Measurements from ENCODE around the gene HHIPL1. TPM values are rescaled to one million over a fixed set of nuclear protein-coding genes. Genes with fewer than 3 reads are reported as not detected.

HHIPL1 gene
- total RNA-seq, 4 donors from 2014 or later: 2.6 to 3.9 (median 3.1) TPM

GRCh38 chr14:99656171-99656570, 11.2 kb downstream of the HHIPL1 start:
- Histone ChIP-seq H3K27me3 (peaks cover 0 to 31% of the 10 kb centered on the region in 2 donors), H3K27ac (no peak overlapping the region), H3K36me3 (no peaks in the 10 kb centered on the region), H3K4me3 (no peak overlapping the region), H3K4me1 (peaks cover 0 to 15% (median 0%) of the 10 kb centered on the region in 4 donors), H3K9me3 (no peaks in the 10 kb centered on the region)
- no peak for DNase-seq (ENCODE audit: low spot score in 2 of 2)
- TF ChIP-seq POLR2A (IDR thresholded peaks at IDR 0.05): no peak
- no peak for TF ChIP-seq CTCF (IDR thresholded peaks at IDR 0.05)
- no peak for TF ChIP-seq EP300 (IDR thresholded peaks at IDR 0.05)
- WGBS, 2 donors: 80 to 83% methylated on average over 5 of the region's 5 CpGs

- no peaks in the 10 kb centered on the region for H3K9me3 ChIP-seq
- H3K27me3 ChIP-seq: peaks cover 0 to 31% of the 10 kb centered on the region in 2 donors
- no peak overlapping the region for H3K27ac ChIP-seq
- H3K4me3 ChIP-seq: no peak overlapping the region
- no peak for TF ChIP-seq CTCF (IDR thresholded peaks at IDR 0.05)
- TF ChIP-seq POLR2A (IDR thresholded peaks at IDR 0.05): no peak
- no peak for TF ChIP-seq EP300 (IDR thresholded peaks at IDR 0.05)
- H3K4me1 ChIP-seq: peaks cover 0 to 15% (median 0%) of the 10 kb centered on the region in 4 donors
- no peak for DNase-seq (ENCODE audit: low spot score in 2 of 2)
- peaks cover 0 to 6% (median 0%) of the 10 kb centered on the region in 3 donors for H3K36me3 ChIP-seq
- 50 to 63% methylated on average over 1 of the region's 1 CpG for WGBS, 2 donors
Observed at GRCh38 chr14:99657645-99658155, 12.8 kb downstream of the HHIPL1 start.

- WGBS, 2 donors: 71 to 77% methylated on average over 15 of the region's 15 CpGs
- peaks cover 0 to 28% of the 10 kb centered on the region in 2 donors for H3K27me3 ChIP-seq
- peaks cover 0 to 15% (median 0%) of the 10 kb centered on the region in 4 donors for H3K4me1 ChIP-seq
- no peak for TF ChIP-seq EP300 (IDR thresholded peaks at IDR 0.05)
- no peak for TF ChIP-seq CTCF (IDR thresholded peaks at IDR 0.05)
- TF ChIP-seq POLR2A (IDR thresholded peaks at IDR 0.05): no peak
- no peaks in the 10 kb centered on the region for H3K9me3 ChIP-seq
- no peak overlapping the region for H3K4me3 ChIP-seq
- DNase-seq (ENCODE audit: low spot score in 2 of 2): no peak
- no peak overlapping the region for H3K27ac ChIP-seq
- peaks cover 0 to 12% (median 0%) of the 10 kb centered on the region in 3 donors for H3K36me3 ChIP-seq
Observed at GRCh38 chr14:99658218-99658845, 13.4 kb downstream of the HHIPL1 start.

GRCh38 chr14:99659333-99659741, 14.4 kb downstream of the HHIPL1 start:
- H3K36me3 ChIP-seq: peaks cover 0 to 22% (median 0%) of the 10 kb centered on the region in 3 donors

More at GRCh38 chr14:99659333-99659741, 14.4 kb downstream of the HHIPL1 start:
- no peak for DNase-seq (ENCODE audit: low spot score in 2 of 2)
- Histone ChIP-seq H3K27me3 (peaks cover 0 to 28% of the 10 kb centered on the region in 2 donors), H3K9me3 (no peaks in the 10 kb centered on the region), H3K27ac (no peak overlapping the region), H3K4me3 (no peak overlapping the region), H3K4me1 (peaks cover 0 to 12% (median 0%) of the 10 kb centered on the region in 4 donors)
- 24 to 29% methylated on average over 22 to 27 of the region's 58 CpGs for whole genome bisulfite sequencing, 2 donors
- TF ChIP-seq EP300 (IDR thresholded peaks at IDR 0.05) (no peak), POLR2A (IDR thresholded peaks at IDR 0.05) (no peak), CTCF (IDR thresholded peaks at IDR 0.05) (no peak)

Data from tibial nerve (tissue), 4 donors.